ENCODE data around the gene TMEM114.

The TMEM114 gene

GRCh38 chr16:8585041-8585440, 5.3 kb downstream of the TMEM114 start:
- DNase-seq (ENCODE audit: low read depth): no peak
- no peak for TF ChIP-seq CTCF (conservative IDR thresholded peaks at IDR 0.05; ENCODE audit: low read depth, low read length)
- H3K4me3 ChIP-seq (ENCODE audit: low read depth, low read length): no peak overlapping the region

GRCh38 chr16:8583732-8584131, 6.6 kb downstream of the TMEM114 start:
- no peak overlapping the region for H3K4me3 ChIP-seq (ENCODE audit: low read depth, low read length)
- no peak for TF ChIP-seq CTCF (conservative IDR thresholded peaks at IDR 0.05; ENCODE audit: low read depth, low read length)
- peak; percentile 23 for DNase-seq (ENCODE audit: low read depth)

DNA sequence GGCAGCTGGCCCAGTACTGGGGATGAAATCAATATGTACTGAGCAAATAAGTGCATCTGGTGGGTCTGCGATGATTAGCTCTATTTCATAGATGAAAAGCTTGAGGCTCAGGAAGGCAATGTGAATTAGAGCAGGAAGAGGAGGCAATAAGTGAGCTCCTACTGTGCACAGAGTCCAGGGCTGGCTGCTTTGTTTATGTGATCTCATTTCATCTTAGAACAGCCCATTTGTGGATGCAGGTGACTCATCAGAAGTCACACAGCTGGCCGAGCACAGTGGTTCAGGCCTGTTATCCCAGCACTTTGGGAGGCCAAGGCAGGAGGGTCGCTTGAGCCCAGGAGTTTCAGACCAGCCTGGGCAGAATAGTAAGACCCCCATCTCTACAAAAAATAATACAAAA, 7.1 kb downstream of the TMEM114 start:
- H3K4me3 ChIP-seq (ENCODE audit: low read depth, low read length): no peak overlapping the region
- peak; percentile 81 for DNase-seq (ENCODE audit: low read depth)
- TF ChIP-seq CTCF (conservative IDR thresholded peaks at IDR 0.05; ENCODE audit: low read depth, low read length): no peak

GRCh38 chr16:8581831-8582580, 8.3 kb downstream of the TMEM114 start:
- no peak for TF ChIP-seq CTCF (conservative IDR thresholded peaks at IDR 0.05; ENCODE audit: low read depth, low read length)
- DNase-seq (ENCODE audit: low read depth): peak; percentile 94
- no peak overlapping the region for H3K4me3 ChIP-seq (ENCODE audit: low read depth, low read length)

GRCh38 chr16:8579559-8579958, 10.8 kb downstream of the TMEM114 start:
- H3K4me3 ChIP-seq (ENCODE audit: low read depth, low read length): no peak overlapping the region
- no peak for TF ChIP-seq CTCF (conservative IDR thresholded peaks at IDR 0.05; ENCODE audit: low read depth, low read length)
- no peak for DNase-seq (ENCODE audit: low read depth)

- H3K4me3 ChIP-seq (ENCODE audit: low read depth, low read length): no peak overlapping the region
- DNase-seq (ENCODE audit: low read depth): no peak
- TF ChIP-seq CTCF (conservative IDR thresholded peaks at IDR 0.05; ENCODE audit: low read depth, low read length): no peak
These were observed 12.5 kb downstream of the TMEM114 start for GRCh38 chr16:8577678-8578304.

Measured in choroid plexus epithelial cell (primary cell).